Activated CD8-positive, alpha-beta T cell treated with anti-CD3 and anti-CD28 coated beads for 36 hours (primary cell): ENCODE data around the gene ADCY9. TPM values are rescaled to one million over a fixed set of nuclear protein-coding genes. Genes with fewer than 3 reads are reported as not detected.

Experiments used
- ATAC-seq: fragments of 200-7000 bp; cut with Tn5 transposase; one replicate; pipeline ENCODE4 v1.10.0; 2021; ENCODE audit warnings: mild to moderate bottlenecking, moderate library complexity
- CTCF ChIA-PET: fragments of 350-600 bp; sonication (Branson Sonifier 250); formaldehyde crosslinking; loops from one replicate; lab custom pipeline; 2021; ENCODE audit warnings: antibody characterized with exemption; lab: Charles Lee
- POLR2A ChIA-PET: fragments of 350-600 bp; sonication (Branson Sonifier 250); formaldehyde crosslinking; loops from one replicate; lab custom pipeline; 2021; ENCODE audit warnings: antibody characterized with exemption; lab: Charles Lee
- DNase-seq: peaks from one replicate; pipeline ENCODE4 v3.0.0-alpha.2; 2020
- H3K27ac Mint-ChIP-seq: one replicate; pipeline ENCODE4 v1.8.0; 2021; ENCODE audit warnings: mild to moderate bottlenecking, mixed read lengths
- H3K27me3 Mint-ChIP-seq: one replicate; pipeline ENCODE4 v1.8.0; 2021; ENCODE audit warnings: mixed read lengths
- H3K36me3 Mint-ChIP-seq: one replicate; pipeline ENCODE4 v1.8.0; 2021; ENCODE audit warnings: low read depth, mixed read lengths
- H3K4me1 Mint-ChIP-seq: one replicate; pipeline ENCODE4 v1.8.0; 2021; ENCODE audit warnings: low read depth, mixed read lengths
- H3K4me3 Mint-ChIP-seq: one replicate; pipeline ENCODE4 v1.8.0; 2021; ENCODE audit warnings: mild to moderate bottlenecking, moderate library complexity, mixed read lengths
- H3K9me3 Mint-ChIP-seq: one replicate; pipeline ENCODE4 v1.8.0; 2021; ENCODE audit warnings: mixed read lengths
- intact Hi-C: fragments of 100-400 bp; cut with micrococcal nuclease; formaldehyde crosslinking; loops from one replicate; pipeline ENCODE4 v1.10.0; 2022
- total RNA-seq, 2 experiments: library from RNA; stranded (reverse); gene quantifications; one replicate each; pipeline ENCODE4 v1.2.3, GENCODE V29; 2021
- TF ChIP-seq, protein P1 (sequence below): fragments of 200-600 bp; IDR thresholded peaks from one replicate; pipeline ENCODE4 v1.8.0; 2022; ENCODE audit warnings: antibody characterized with exemption, mild to moderate bottlenecking

The ADCY9 gene
- total RNA-seq, 2 experiments from 2014 or later: 4.1 to 4.8 TPM

DNA sequence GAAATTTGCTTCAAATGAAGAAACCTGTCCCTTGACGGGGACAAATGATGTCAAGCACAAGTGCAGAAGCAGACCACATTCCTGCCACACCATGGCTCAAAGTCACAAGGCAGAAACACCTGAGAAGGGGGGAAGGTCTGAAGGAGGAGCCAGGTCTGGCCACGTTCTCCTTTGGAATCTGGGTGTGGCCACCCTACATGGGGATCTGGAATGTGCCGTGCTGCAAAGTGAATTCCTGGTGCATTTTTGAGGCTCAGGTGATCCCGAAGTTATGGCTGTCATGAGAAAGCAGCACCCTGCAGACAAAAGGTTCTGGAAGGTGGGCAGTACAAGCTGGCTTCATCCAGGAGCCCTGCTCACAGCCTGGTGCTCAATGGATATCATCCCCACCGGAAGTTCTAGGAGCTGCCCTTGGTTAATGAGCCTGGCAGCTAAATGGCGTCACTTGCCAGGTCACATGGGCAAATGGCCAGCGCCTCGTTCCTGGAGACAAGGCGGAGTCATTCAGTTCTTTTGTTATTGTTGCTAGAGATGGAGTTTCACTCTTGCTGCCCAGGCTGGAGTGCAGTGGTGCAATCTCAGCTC, 20.1 kb upstream of the ADCY9 start:
- intact Hi-C loops: no loop called here
- ATAC-seq (no peak), DNase-seq (no peak)
- POLR2A ChIA-PET: no interaction called here
- TF ChIP-seq, protein P1, sequence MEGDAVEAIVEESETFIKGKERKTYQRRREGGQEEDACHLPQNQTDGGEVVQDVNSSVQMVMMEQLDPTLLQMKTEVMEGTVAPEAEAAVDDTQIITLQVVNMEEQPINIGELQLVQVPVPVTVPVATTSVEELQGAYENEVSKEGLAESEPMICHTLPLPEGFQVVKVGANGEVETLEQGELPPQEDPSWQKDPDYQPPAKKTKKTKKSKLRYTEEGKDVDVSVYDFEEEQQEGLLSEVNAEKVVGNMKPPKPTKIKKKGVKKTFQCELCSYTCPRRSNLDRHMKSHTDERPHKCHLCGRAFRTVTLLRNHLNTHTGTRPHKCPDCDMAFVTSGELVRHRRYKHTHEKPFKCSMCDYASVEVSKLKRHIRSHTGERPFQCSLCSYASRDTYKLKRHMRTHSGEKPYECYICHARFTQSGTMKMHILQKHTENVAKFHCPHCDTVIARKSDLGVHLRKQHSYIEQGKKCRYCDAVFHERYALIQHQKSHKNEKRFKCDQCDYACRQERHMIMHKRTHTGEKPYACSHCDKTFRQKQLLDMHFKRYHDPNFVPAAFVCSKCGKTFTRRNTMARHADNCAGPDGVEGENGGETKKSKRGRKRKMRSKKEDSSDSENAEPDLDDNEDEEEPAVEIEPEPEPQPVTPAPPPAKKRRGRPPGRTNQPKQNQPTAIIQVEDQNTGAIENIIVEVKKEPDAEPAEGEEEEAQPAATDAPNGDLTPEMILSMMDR: no peak
- H3K4me3 Mint-ChIP-seq: no peak overlapping the region
- CTCF ChIA-PET: no interaction called here
- no peak overlapping the region for H3K27ac Mint-ChIP-seq
- no peaks in the 10 kb centered on the region for H3K4me1 Mint-ChIP-seq
- peaks cover 8% of the 10 kb centered on the region for H3K27me3 Mint-ChIP-seq
- H3K36me3 Mint-ChIP-seq: no peaks in the 10 kb centered on the region
- H3K9me3 Mint-ChIP-seq: no peaks in the 10 kb centered on the region

DNA sequence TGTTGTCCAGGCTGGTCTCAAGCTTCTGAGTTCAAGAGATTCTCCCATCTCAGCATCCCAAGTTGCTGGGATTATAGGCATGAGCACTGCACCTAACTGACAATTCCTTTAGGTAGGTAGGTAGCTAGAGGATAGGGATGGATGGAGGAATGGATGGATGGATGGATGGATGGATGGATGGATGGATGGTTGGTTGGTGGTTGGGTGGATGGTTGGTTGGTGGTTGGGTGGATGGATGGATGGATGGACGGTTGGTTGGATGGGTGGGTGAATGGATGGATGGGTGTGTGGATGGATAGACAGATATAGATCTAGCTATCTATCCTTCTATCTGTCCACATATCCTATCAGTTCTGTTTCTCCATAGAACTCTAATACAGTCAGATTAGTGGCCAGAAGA, 19.3 kb upstream of the ADCY9 start:
- Mint-ChIP-seq H3K27me3 (peaks cover 8% of the 10 kb centered on the region), H3K27ac (no peak overlapping the region), H3K36me3 (no peaks in the 10 kb centered on the region), H3K4me1 (no peaks in the 10 kb centered on the region), H3K4me3 (no peak overlapping the region), H3K9me3 (no peaks in the 10 kb centered on the region)
- DNase-seq (no peak), ATAC-seq (no peak)
- intact Hi-C loops: no loop called here
- TF ChIP-seq, protein P1: no peak
- ChIA-PET POLR2A (no interaction called here), CTCF (no interaction called here)

DNA sequence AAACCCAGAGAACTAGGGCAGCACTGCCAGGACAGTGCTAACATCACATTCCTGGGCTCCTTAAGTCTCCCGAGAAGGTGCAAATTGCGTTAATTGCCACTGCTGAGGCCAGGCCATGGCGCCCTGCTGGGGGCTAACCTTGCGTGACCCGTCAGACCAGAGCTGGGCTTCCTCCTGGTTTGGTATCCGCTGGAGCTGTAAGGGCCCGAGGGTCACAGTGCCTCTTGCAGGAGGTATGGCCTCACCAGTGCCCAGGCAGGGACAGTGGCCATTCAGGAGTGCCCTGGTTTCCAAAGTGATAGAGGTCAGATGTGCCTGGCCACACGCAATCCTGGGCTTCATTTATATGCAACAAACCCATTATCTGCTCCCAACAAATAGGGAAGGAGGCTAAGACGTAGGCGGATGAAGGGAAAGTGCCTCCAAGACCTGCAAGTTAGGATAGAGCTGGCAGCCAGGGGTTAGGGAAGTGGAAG, 17.7 kb upstream of the ADCY9 start:
- ChIA-PET POLR2A (no interaction called here), CTCF (no interaction called here)
- DNase-seq (no peak), ATAC-seq (no peak)
- TF ChIP-seq, protein P1: no peak
- H3K27ac Mint-ChIP-seq: no peak overlapping the region
- no peaks in the 10 kb centered on the region for H3K4me1 Mint-ChIP-seq
- no peak overlapping the region for H3K4me3 Mint-ChIP-seq
- H3K27me3 Mint-ChIP-seq: peaks cover 9% of the 10 kb centered on the region
- intact Hi-C loops: no loop called here
- no peaks in the 10 kb centered on the region for H3K36me3 Mint-ChIP-seq
- H3K9me3 Mint-ChIP-seq: no peaks in the 10 kb centered on the region

DNA sequence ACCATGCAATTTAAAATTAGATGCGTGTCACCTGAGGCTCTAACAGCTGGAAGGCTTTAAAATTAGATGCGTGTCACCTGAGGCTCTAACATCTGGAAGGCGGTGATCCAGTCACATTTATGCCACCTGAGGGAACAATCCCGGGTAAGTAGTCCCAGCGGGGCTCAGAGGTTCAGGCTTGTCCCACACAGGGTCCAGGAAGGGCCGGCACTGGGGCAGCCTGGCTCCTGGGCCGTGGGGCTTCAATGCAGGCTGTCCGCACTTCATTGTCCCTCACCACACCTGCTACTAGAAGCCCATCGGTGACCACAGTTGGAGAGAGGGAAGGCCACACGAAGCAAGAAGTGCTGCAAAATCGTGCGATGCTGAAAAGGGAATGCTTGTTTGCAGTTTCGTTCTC, 15.4 kb upstream of the ADCY9 start:
- ChIA-PET POLR2A (no interaction called here), CTCF (no interaction called here)
- Mint-ChIP-seq H3K27me3 (peaks cover 9% of the 10 kb centered on the region), H3K9me3 (no peaks in the 10 kb centered on the region), H3K4me1 (no peaks in the 10 kb centered on the region), H3K36me3 (no peaks in the 10 kb centered on the region), H3K4me3 (no peak overlapping the region), H3K27ac (no peak overlapping the region)
- intact Hi-C loops: no loop called here
- ATAC-seq: no peak
- TF ChIP-seq, protein P1: no peak
- no peak for DNase-seq

DNA sequence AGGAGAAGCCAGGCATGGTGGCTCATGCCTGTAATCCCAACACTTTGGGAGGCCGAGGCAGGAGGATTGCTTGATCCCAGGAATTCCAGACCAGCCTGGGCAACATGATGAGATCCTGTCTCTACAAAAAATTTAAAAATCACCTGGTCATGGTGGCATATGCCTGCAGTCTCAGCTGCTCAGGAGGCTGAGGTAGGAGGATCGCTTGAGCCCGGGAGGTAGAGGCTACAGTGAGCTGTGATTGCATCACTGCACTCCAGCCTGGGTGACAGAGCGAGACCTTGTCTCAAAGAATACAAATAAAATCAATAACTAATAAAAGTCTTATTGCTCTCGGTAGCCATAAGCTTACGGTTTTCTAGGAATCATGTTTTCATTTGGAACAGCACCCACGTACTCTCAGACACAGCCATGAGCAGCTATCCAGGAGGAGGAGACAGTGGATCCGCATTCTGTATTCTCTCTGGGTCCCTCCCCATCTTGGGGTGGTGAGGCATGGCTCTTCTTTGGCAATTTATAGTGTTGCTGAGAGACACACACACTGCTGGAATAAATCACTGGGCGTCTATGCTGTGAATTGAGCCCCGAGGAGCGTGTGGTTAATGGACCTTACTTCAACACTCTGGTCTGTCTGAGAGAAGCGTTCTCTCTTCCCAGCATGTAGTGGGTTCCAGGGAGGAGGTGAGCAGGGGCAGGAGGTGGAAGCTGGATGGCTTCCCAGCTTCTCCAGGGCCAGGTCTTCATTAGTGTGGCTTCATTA, 8.5 kb upstream of the ADCY9 start:
- Mint-ChIP-seq H3K27me3 (peaks cover 5% of the 10 kb centered on the region), H3K9me3 (no peaks in the 10 kb centered on the region), H3K27ac (no peak overlapping the region), H3K4me3 (no peak overlapping the region), H3K4me1 (no peaks in the 10 kb centered on the region), H3K36me3 (no peaks in the 10 kb centered on the region)
- CTCF ChIA-PET: interaction anchor here (0.6 kb wide), 1 partner anchor 361 kb away, joined by 3 read pairs; no protein-coding TSS in a partner anchor
- ATAC-seq: no peak
- TF ChIP-seq, protein P1: no peak
- POLR2A ChIA-PET: no interaction called here
- no peak for DNase-seq
- intact Hi-C loops: no loop called here
